Astrocyte of the spinal cord (primary cell): ENCODE results near the gene BTAF1.

Experiments used
- DNase-seq: peaks from one replicate; pipeline ENCODE4 v3.0.0; 2011; ENCODE audit warnings: low read depth, low spot score
- H3K4me3 ChIP-seq: 2 replicates; pipeline ENCODE4 v1.5.1; 2011; ENCODE audit warnings: low read depth, mild to moderate bottlenecking, low read length, moderate library complexity
- in situ Hi-C: cut with HindIII; loops from 2 replicates; pipeline ENCODE4 v1.10.0; 2017; ENCODE audit warnings: low sequenced_read_pairs
- TF ChIP-seq, protein P1 (sequence below): IDR thresholded peaks from 2 replicates; pipeline ENCODE4 v1.5.1; 2012; ENCODE audit warnings: low read depth, mild to moderate bottlenecking, low read length, inconsistent platforms

Gene BTAF1

DNA sequence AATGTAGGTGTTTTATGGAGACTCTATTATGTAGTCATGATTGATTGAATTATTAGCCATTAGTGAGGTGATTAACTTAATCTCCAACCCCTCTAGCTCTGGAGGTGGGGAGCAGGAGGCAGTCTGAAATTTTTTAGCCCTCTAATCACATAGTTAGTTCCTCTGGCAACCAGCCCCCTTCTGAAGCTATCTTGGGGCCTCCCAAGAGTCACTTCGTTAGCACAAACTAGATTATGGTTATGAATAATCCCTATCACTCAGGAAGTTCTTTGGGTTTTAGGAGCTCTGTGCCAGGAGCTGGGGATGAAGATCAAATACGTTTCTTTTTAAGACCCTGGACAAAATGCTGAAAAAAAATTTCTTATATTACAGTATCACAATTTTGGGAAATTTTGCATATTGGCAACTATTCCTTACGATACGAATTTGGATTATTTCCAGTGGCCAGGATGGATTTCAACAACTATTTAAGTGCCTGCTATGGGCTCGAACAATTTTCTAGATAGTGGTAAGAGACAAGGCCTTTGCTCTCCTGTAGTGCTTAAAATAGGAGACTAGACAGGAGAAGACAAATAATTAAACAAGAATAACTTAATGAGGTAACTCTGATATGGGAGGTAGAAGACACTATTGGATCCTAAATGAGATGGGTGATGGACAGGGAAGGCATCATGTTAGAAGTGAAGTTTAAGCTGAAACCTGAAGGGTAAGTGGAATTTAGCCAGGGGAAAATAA is 52.9 kb downstream of the BTAF1 start:
- in situ Hi-C loops, result no loop called here
- TF ChIP-seq, protein P1, sequence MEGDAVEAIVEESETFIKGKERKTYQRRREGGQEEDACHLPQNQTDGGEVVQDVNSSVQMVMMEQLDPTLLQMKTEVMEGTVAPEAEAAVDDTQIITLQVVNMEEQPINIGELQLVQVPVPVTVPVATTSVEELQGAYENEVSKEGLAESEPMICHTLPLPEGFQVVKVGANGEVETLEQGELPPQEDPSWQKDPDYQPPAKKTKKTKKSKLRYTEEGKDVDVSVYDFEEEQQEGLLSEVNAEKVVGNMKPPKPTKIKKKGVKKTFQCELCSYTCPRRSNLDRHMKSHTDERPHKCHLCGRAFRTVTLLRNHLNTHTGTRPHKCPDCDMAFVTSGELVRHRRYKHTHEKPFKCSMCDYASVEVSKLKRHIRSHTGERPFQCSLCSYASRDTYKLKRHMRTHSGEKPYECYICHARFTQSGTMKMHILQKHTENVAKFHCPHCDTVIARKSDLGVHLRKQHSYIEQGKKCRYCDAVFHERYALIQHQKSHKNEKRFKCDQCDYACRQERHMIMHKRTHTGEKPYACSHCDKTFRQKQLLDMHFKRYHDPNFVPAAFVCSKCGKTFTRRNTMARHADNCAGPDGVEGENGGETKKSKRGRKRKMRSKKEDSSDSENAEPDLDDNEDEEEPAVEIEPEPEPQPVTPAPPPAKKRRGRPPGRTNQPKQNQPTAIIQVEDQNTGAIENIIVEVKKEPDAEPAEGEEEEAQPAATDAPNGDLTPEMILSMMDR, result no peak
- no peak for DNase-seq
- H3K4me3 ChIP-seq, result no peak overlapping the region

DNA sequence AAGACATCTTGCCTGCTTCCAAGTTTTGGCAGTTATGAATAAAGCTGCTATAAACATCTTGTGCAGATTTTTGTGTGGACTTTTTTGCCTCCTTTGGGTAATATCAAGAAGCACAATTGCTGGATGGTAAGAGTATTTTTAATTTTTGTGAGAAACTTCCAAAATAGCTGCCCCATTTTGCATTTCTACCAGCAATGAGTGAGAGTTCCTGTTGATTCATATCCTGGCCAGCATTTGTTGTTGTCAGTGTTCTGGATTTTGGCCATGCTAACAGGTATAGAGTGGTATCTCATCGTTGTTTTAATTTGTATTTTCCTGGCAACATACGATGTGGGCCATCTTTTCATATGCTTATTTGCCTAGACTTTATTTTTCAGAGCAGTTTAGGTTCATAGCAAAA is 53.9 kb downstream of the BTAF1 start:
- in situ Hi-C loops, result no loop called here
- TF ChIP-seq, protein P1, result no peak
- DNase-seq, result no peak
- no peak overlapping the region for H3K4me3 ChIP-seq

GRCh38 chr10:91978585-91978984 is 55.0 kb downstream of the BTAF1 start:
- DNase-seq, result no peak
- in situ Hi-C loops, result no loop called here
- TF ChIP-seq, protein P1, result no peak
- no peak overlapping the region for H3K4me3 ChIP-seq

DNA sequence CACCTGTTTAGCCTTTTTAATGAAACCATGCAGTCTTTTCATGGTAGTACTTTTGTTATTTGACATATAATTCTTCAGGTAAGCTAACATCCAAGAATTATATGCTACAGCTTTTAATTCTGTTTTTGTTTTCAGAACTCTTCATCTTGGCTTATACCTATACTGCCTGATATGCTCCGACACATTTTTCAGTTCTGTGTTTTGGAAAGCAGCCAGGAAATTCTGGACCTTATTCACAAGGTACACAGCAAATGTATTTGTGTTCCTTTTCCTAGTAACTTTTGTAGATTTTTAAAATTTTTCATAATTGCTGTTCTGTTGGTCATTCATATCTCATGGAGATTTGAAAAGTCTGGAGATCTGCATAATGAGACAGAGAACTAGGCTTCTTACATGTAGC is 56.7 kb downstream of the BTAF1 start:
- no peak overlapping the region for H3K4me3 ChIP-seq
- in situ Hi-C loops, result no loop called here
- TF ChIP-seq, protein P1, result no peak
- no peak for DNase-seq

GRCh38 chr10:91983416-91983815 is 59.8 kb downstream of the BTAF1 start:
- DNase-seq, result no peak
- TF ChIP-seq, protein P1, result no peak
- H3K4me3 ChIP-seq, result no peak overlapping the region
- in situ Hi-C loops, result no loop called here

- in situ Hi-C loops, result no loop called here
- DNase-seq, result no peak
- TF ChIP-seq, protein P1, result no peak
Measured at GRCh38 chr10:91987397-91988037, 63.9 kb downstream of the BTAF1 start.

More at GRCh38 chr10:91987397-91988037, 63.9 kb downstream of the BTAF1 start:
- no peak overlapping the region for H3K4me3 ChIP-seq
